Psoas muscle (tissue), 8 donors: ENCODE results near the gene PIP4K2C. TPM values are rescaled to one million over a fixed set of nuclear protein-coding genes. Genes with fewer than 3 reads are reported as not detected.
"Not testable (repeated sequence)": the region's sequence is repeated elsewhere in the genome, so short reads cannot be mapped to it uniquely, and the experiment has no call there.

ENCODE experiments used
- ATAC-seq, 4 donors: fragments of 200-7000 bp; cut with Tn5 transposase; one replicate each; pipeline ENCODE4 v1.9.1; 2020; ENCODE audit warnings: moderate library complexity in 3 of 4, mild to moderate bottlenecking in 2 of 4
- DNase-seq, 2 donors: peaks; one replicate each; pipeline ENCODE4 v3.0.0-alpha.2; 2020
- H3K27ac ChIP-seq: fragments of 200-600 bp; one replicate; pipeline ENCODE4 v1.8.0; 2022
- H3K27me3 ChIP-seq, 3 donors: fragments of 200-600 bp in 1 of 3; one replicate each; pipeline versions ENCODE4 v1.6.1 to v1.8.0; 2013 to 2022; ENCODE audit warnings: low read length in 2 of 3, mild to moderate bottlenecking in 2 of 3, moderate library complexity in 1 of 3; ENCODE audit not compliant: insufficient read depth in 3 of 3
- H3K36me3 ChIP-seq, 2 donors: fragments of 200-600 bp in 1 of 2; one replicate each; pipeline versions ENCODE4 v1.6.1 to v1.8.0; 2013 to 2022; ENCODE audit warnings: low read depth in 1 of 2, mild to moderate bottlenecking in 1 of 2, moderate library complexity in 1 of 2; ENCODE audit not compliant: insufficient read depth in 1 of 2
- H3K4me1 ChIP-seq: fragments of 200-600 bp; one replicate; pipeline ENCODE4 v1.8.0; 2022
- H3K4me3 ChIP-seq: fragments of 200-600 bp; one replicate; pipeline ENCODE4 v1.8.0; 2022; ENCODE audit warnings: mild to moderate bottlenecking
- H3K9me3 ChIP-seq: fragments of 200-600 bp; one replicate; pipeline ENCODE4 v1.8.0; 2022
- WGBS, 3 donors: extraction: QIAGEN DNeasy Blood & Tissue Kit; methylation state at CpG; one replicate each; pipeline versions ENCODE4 v1.1.6 to v1.1.7; 2013; 5-methylcytosine and 5-hydroxymethylcytosine counted together
- intact Hi-C, 2 donors: fragments of 100-400 bp; cut with DNase I; formaldehyde crosslinking; loops; one replicate each; pipeline versions ENCODE4 v1.11.0 to v1.14.2; 2022
- polyA plus RNA-seq, 3 donors: library from polyadenylated mRNA; stranded (reverse); fragments of 200-250 nt; gene quantifications; one replicate each; pipeline ENCODE4 v1.2.3, GENCODE V29; 2013
- total RNA-seq, 4 donors: library from RNA; stranded (reverse); fragmentation: NEBNext Ultra II Directional in 2 of 4; extraction: Animal tissue kit (Norgen Biotek cat#: 25700) in 2 of 4; gene quantifications; one replicate each; pipeline versions ENCODE4 v1.2.1 to v1.2.4, GENCODE V29; 2021 to 2023
- TF ChIP-seq, protein P1 (sequence below): fragments of 200-600 bp; IDR thresholded peaks from one replicate; pipeline ENCODE4 v1.8.0; 2022; ENCODE audit warnings: antibody characterized with exemption
- donor health status: healthy with polysubstance abuse.
- donor health status: DM: no; HTN: no; CAD: no; lungs with moderate emphysema.
- donor health status: Bipolar disorder and iron deficiency.
- donor health status: healthy.
- donor health status: DM: yes; HTN: yes; CAD: no.
- donor health status: DM: no; HTN: no; CAD: no.
- donor health status: DM: no; HTN: no; CAD: no.
- donor health status: DM: yes; HTN: yes; CAD: no.

The PIP4K2C gene
- total and polyA plus RNA-seq, 7 donors: 7.7 to 16.4 (median 10.1) TPM

- intact Hi-C loops: no loop called here
- DNase-seq: no peak
- 56 to 71% (median 60%) methylated on average over 11 of the region's 11 CpGs for WGBS, 3 donors
- Histone ChIP-seq H3K27ac (no peak overlapping the region), H3K36me3 (no peaks in the 10 kb centered on the region), H3K4me1 (peaks cover 7% of the 10 kb centered on the region), H3K27me3 (peaks cover 0 to 59% (median 20%) of the 10 kb centered on the region in 3 donors), H3K9me3 (no peaks in the 10 kb centered on the region), H3K4me3 (no peak overlapping the region)
- ATAC-seq: no peak
- TF ChIP-seq, protein P1, sequence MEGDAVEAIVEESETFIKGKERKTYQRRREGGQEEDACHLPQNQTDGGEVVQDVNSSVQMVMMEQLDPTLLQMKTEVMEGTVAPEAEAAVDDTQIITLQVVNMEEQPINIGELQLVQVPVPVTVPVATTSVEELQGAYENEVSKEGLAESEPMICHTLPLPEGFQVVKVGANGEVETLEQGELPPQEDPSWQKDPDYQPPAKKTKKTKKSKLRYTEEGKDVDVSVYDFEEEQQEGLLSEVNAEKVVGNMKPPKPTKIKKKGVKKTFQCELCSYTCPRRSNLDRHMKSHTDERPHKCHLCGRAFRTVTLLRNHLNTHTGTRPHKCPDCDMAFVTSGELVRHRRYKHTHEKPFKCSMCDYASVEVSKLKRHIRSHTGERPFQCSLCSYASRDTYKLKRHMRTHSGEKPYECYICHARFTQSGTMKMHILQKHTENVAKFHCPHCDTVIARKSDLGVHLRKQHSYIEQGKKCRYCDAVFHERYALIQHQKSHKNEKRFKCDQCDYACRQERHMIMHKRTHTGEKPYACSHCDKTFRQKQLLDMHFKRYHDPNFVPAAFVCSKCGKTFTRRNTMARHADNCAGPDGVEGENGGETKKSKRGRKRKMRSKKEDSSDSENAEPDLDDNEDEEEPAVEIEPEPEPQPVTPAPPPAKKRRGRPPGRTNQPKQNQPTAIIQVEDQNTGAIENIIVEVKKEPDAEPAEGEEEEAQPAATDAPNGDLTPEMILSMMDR: no peak
Measured at GRCh38 chr12:57617942-57618341, 26.9 kb downstream of the PIP4K2C start.

DNA sequence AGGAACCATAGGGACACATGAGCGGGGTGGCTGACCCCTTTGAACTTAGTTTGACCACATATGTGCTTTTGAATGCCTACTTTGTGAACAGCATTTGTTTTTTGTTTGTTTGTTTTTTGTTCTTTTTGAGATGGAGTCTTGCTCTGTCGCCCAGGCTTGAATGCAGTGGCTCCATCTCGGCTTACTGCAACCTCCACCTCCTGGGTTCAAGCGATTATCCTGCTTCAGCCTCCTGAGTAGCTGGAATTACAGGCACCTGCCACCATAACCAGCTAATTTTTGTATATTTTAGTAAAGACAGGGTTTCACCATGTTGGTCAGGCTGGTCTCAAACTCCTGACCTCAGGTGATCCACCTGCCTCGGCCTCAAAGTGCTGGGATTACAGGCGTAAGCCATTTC is 27.4 kb downstream of the PIP4K2C start:
- intact Hi-C loops, DNase-seq, H3K27ac ChIP-seq, H3K9me3 ChIP-seq, H3K4me1 ChIP-seq, H3K36me3 ChIP-seq, H3K4me3 ChIP-seq, ATAC-seq: not testable (repeated sequence)
- peaks cover 0 to 59% (median 19%) of the 10 kb centered on the region in 3 donors for H3K27me3 ChIP-seq
- WGBS, 3 donors: 91 to 96% (median 92%) methylated on average over 6 of the region's 6 CpGs

DNA sequence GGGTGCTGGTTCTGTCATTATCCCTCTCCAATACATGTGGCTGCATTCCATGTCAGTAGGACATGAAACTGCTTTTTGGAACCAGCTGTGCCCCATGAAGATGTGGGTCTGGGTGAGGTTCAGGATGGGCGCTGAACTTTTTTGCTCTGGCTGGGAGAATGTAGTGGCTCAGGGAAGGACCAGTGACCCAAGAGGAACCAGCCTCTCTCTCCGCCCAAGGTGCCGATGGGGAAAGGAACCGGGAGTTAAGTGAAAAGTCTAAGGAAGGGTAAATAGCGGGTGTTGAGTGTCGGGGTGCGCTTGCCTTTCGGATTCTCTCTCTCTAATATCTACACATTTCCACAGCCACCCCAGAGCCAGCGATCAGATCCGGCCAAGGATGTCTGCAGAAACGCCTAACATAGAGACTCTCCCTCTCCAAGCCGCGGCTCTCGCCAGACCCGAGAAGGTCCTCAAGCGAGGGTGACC is 28.0 kb downstream of the PIP4K2C start:
- H3K36me3 ChIP-seq: no peaks in the 10 kb centered on the region
- H3K27me3 ChIP-seq: peaks cover 0 to 60% (median 13%) of the 10 kb centered on the region in 3 donors
- intact Hi-C loops: no loop called here
- DNase-seq (no peak), ATAC-seq (no peak)
- H3K4me1 ChIP-seq: peaks cover 7% of the 10 kb centered on the region
- no peak overlapping the region for H3K27ac ChIP-seq
- H3K9me3 ChIP-seq: no peaks in the 10 kb centered on the region
- TF ChIP-seq, protein P1: no peak
- 43 to 59% (median 56%) methylated on average over 16 of the region's 16 CpGs for WGBS, 3 donors
- no peak overlapping the region for H3K4me3 ChIP-seq

- Histone ChIP-seq H3K27ac (no peak overlapping the region), H3K36me3 (no peaks in the 10 kb centered on the region), H3K9me3 (no peaks in the 10 kb centered on the region), H3K4me3 (peak overlapping the region; percentile 25), H3K27me3 (peaks cover 0 to 63% (median 12%) of the 10 kb centered on the region in 3 donors), H3K4me1 (peaks cover 7% of the 10 kb centered on the region)
- intact Hi-C loops: loop anchor here (2.0 to 10.0 kb wide), 3 partner anchors 37 to 157 kb away; no protein-coding TSS in a partner anchor
- 24 to 26% (median 24%) methylated on average over 43 to 46 of the region's 46 CpGs for WGBS, 3 donors
- no peak for ATAC-seq
- TF ChIP-seq, protein P1: no peak
- DNase-seq: peak in 1 of 2 donors; percentile 48
Measured at GRCh38 chr12:57619434-57620244, 28.6 kb downstream of the PIP4K2C start.

DNA sequence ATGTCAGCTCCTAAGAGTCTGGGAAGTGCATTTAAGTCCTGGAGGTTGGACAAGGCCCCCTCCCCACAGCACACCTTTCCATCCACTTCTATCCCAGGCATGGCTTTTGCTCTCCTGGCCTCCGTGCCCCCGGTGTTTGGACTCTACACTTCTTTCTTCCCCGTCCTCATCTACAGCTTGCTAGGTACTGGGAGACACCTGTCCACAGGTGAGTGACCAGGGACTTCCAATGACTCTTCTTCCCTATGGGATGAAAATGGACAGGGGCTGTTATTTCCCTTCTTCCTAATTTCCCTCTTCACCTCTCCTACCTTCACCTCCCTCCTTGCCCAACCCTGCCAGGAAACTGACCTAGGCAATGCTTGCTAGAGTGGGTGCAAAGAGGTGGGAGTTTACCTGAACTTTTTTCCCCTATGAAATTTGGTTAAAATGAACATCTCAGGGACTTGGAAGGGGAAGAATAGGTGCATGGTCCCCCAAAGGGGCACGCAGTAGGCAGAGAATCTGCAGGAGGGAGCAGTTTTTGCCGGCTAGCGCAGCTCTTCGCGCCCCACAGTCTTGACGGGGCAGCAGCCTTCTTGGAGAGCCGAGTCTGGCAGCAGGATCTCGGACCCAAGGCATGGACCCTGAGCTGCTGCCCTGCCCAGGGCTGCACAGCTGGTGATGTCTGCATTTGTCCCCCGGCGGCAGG is 29.4 kb downstream of the PIP4K2C start:
- no peak for ATAC-seq
- Histone ChIP-seq H3K4me1 (peaks cover 7% of the 10 kb centered on the region), H3K9me3 (no peaks in the 10 kb centered on the region), H3K27me3 (peaks cover 0 to 64% (median 12%) of the 10 kb centered on the region in 3 donors), H3K4me3 (peak overlapping the region; percentile 61), H3K36me3 (no peaks in the 10 kb centered on the region), H3K27ac (no peak overlapping the region)
- TF ChIP-seq, protein P1: no peak
- DNase-seq: no peak
- 28 to 42% (median 31%) methylated on average over 13 of the region's 13 CpGs for WGBS, 3 donors
- intact Hi-C loops: loop anchor here (2.0 to 10.0 kb wide), 3 partner anchors 38 to 158 kb away; no protein-coding TSS in a partner anchor
